Measurements from ENCODE around the gene CACNG6.

DNA sequence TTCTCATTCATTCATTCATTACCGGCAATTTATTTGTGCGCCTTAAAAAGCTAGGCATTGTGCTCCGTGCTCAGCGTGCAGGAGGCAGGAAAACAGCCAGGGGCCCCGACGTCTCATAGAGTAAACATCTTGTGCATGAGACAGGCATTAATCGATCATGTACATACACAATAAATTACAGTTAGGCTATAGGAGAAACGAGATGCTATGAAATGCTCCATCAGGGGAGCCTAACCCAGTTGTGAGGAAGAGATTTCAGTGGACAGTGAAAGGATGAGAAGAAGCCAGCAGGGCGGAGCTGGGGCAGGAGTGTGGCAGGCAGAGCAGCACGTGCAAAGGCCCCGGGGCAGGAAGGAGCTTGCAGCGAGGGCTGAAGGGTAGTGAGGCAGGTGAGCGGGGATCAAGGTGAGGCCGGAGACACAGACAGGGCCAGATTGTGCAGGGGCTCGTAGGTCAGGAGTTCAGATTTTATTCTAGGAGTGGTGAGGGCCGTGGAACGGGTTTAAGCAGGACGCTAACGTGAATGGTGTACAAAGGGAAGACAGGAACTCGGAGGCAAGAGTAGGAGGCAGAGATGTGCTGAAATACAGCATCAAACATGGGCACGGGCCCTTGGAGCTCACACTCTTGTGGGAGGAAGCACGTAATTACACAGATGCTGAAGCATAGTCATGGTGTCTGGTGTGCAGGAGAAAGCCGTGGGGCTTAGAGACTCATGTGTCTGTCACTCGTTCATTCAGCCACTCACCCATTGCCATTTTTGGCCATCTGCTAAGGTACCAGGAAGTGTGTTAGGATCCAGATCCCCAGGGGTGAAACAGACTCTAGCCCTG lies 7.8 kb upstream of the CACNG6 start:
- TF ChIP-seq EZH2 (IDR thresholded peaks at IDR 0.05; ENCODE audit: low read length): no peak
- TF ChIP-seq, protein P1, sequence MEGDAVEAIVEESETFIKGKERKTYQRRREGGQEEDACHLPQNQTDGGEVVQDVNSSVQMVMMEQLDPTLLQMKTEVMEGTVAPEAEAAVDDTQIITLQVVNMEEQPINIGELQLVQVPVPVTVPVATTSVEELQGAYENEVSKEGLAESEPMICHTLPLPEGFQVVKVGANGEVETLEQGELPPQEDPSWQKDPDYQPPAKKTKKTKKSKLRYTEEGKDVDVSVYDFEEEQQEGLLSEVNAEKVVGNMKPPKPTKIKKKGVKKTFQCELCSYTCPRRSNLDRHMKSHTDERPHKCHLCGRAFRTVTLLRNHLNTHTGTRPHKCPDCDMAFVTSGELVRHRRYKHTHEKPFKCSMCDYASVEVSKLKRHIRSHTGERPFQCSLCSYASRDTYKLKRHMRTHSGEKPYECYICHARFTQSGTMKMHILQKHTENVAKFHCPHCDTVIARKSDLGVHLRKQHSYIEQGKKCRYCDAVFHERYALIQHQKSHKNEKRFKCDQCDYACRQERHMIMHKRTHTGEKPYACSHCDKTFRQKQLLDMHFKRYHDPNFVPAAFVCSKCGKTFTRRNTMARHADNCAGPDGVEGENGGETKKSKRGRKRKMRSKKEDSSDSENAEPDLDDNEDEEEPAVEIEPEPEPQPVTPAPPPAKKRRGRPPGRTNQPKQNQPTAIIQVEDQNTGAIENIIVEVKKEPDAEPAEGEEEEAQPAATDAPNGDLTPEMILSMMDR (optimal IDR thresholded peaks at IDR 0.05 in 1 of 3, IDR thresholded peaks at IDR 0.05 in 1 of 3, conservative IDR thresholded peaks at IDR 0.05 in 1 of 3; ENCODE audit: extremely low read depth in 1 of 3, insufficient read depth in 2 of 3, low read length in 3 of 3): no peak
